ENCODE data around the gene CANT1. TPM values are rescaled to one million over a fixed set of nuclear protein-coding genes. Genes with fewer than 3 reads are reported as not detected.

CANT1 gene
- total RNA-seq, 3 donors from 2014 or later, result 26.1 to 48.1 (median 41.0) TPM

DNA sequence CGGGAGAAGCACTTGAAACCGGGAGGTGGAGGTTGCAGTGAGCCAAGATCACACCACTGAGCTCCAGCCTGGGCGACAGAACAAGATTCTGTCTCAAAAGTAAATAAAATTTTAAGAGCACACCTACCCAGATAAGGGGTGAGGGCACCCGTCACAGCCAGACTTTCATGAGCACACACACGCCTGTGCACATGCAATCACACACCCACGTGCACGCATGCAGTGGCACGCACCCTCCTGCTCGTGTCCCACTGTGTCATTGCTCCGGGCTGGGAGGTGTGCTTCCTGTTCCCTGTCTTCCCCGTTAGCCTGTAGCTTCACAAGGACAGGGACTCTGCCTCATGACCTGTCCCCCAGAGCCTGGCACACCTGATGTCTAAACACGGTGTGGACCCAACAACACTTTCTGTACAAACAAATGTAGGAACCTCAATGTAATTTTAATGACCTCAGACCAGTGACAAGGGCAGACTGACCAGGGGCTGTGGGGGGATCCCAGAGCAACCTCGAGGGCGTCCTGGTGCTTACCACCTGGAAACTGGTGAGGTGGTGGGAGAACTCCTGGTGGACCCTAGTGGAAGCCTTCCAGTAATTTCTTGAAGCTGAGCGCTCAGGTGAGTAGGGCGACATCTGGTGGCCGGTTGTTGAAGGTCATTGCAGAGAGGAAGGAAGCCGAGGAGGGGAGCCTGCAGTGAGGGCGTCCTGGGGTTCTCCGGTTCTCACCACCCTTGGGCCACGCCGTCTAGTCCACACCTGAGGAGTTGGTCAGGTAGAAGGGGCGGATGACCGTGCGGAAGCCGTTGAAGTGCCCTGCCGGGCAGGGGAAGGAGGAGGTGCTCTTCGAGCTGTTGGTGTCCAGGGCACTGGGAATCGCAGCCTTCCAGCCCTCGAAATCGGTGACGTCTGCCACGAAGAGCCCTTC lies 38.5 kb downstream of the CANT1 start:
- H3K4me1 ChIP-seq, result peaks cover 0 to 3% of the 10 kb centered on the region in 2 donors
- no peaks in the 10 kb centered on the region for H3K27me3 ChIP-seq
- TF ChIP-seq, protein P1, sequence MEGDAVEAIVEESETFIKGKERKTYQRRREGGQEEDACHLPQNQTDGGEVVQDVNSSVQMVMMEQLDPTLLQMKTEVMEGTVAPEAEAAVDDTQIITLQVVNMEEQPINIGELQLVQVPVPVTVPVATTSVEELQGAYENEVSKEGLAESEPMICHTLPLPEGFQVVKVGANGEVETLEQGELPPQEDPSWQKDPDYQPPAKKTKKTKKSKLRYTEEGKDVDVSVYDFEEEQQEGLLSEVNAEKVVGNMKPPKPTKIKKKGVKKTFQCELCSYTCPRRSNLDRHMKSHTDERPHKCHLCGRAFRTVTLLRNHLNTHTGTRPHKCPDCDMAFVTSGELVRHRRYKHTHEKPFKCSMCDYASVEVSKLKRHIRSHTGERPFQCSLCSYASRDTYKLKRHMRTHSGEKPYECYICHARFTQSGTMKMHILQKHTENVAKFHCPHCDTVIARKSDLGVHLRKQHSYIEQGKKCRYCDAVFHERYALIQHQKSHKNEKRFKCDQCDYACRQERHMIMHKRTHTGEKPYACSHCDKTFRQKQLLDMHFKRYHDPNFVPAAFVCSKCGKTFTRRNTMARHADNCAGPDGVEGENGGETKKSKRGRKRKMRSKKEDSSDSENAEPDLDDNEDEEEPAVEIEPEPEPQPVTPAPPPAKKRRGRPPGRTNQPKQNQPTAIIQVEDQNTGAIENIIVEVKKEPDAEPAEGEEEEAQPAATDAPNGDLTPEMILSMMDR (IDR thresholded peaks at IDR 0.05), result peak; percentile 81 to 91 (median 83)
- TF ChIP-seq POLR2AphosphoS5 (IDR thresholded peaks at IDR 0.05), result peak in 1 of 3 donors; percentile 30
- no peak for TF ChIP-seq POLR2A (IDR thresholded peaks at IDR 0.05)
- H3K36me3 ChIP-seq, result no peaks in the 10 kb centered on the region
- intact Hi-C loops (cut with DNase I; ENCODE audit: low total_unique reads), result loop anchor here (10.0 kb wide), 1 partner anchor 106 kb away; no protein-coding TSS in a partner anchor
- peak overlapping the region in 1 of 2 donors; percentile 76 for H3K27ac ChIP-seq
- H3K4me3 ChIP-seq, result peak overlapping the region in 1 of 3 donors; percentile 27
- H3K9me3 ChIP-seq, result no peaks in the 10 kb centered on the region
- peak; percentile 60 to 79 for DNase-seq (ENCODE audit: low spot score in 2 of 2)

DNA sequence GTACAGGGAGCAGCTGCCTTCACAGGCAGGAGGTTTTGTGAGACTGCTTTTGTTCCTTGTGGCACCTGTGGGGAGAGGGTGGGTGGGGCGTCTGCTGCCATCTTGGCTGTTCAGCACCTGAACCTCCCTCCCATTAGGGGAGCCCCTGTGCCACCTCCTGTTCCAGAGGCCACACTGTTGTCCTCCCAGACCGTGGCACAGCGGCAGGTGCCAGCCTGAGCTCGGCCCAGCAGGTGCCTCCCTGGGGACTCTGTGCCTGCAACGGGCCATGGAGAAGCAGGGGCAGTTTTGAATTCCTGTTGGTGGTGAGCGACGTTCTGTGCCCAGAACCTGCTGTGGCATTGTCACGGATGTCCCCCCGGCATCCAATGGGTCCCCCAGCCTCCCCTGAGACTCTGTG lies 39.7 kb downstream of the CANT1 start:
- Histone ChIP-seq H3K4me1 (peaks cover 0 to 3% of the 10 kb centered on the region in 2 donors), H3K36me3 (no peaks in the 10 kb centered on the region), H3K27ac (no peak overlapping the region), H3K27me3 (no peaks in the 10 kb centered on the region), H3K4me3 (no peak overlapping the region), H3K9me3 (no peaks in the 10 kb centered on the region)
- TF ChIP-seq POLR2AphosphoS5 (IDR thresholded peaks at IDR 0.05) (no peak), POLR2A (IDR thresholded peaks at IDR 0.05) (no peak)
- TF ChIP-seq, protein P1 (IDR thresholded peaks at IDR 0.05), result no peak
- intact Hi-C loops (cut with DNase I; ENCODE audit: low total_unique reads), result loop anchor here (10.0 kb wide), 1 partner anchor 105 kb away; no protein-coding TSS in a partner anchor
- DNase-seq (ENCODE audit: low spot score in 2 of 2), result no peak

GRCh38 chr17:78967782-78968362 lies 41.7 kb downstream of the CANT1 start:
- H3K36me3 ChIP-seq, result no peaks in the 10 kb centered on the region
- intact Hi-C loops (cut with DNase I; ENCODE audit: low total_unique reads), result no loop called here
- TF ChIP-seq, protein P1 (IDR thresholded peaks at IDR 0.05), result no peak
- TF ChIP-seq POLR2A (IDR thresholded peaks at IDR 0.05), result no peak
- H3K4me1 ChIP-seq, result peaks cover 0 to 3% of the 10 kb centered on the region in 2 donors
- DNase-seq (ENCODE audit: low spot score in 2 of 2), result no peak
- no peaks in the 10 kb centered on the region for H3K27me3 ChIP-seq
- no peaks in the 10 kb centered on the region for H3K9me3 ChIP-seq
- no peak overlapping the region for H3K4me3 ChIP-seq
- no peak overlapping the region for H3K27ac ChIP-seq

- intact Hi-C loops (cut with DNase I; ENCODE audit: low total_unique reads), result no loop called here
- Histone ChIP-seq H3K27me3 (no peaks in the 10 kb centered on the region), H3K9me3 (no peaks in the 10 kb centered on the region), H3K4me3 (no peak overlapping the region), H3K27ac (no peak overlapping the region), H3K36me3 (no peaks in the 10 kb centered on the region), H3K4me1 (peaks cover 0 to 3% of the 10 kb centered on the region in 2 donors)
- no peak for TF ChIP-seq POLR2A (IDR thresholded peaks at IDR 0.05)
- no peak for TF ChIP-seq POLR2AphosphoS5 (IDR thresholded peaks at IDR 0.05)
- TF ChIP-seq, protein P1 (IDR thresholded peaks at IDR 0.05), result no peak
- DNase-seq (ENCODE audit: low spot score in 2 of 2), result no peak
These were observed 42.5 kb downstream of the CANT1 start for GRCh38 chr17:78966910-78967600.

Measured in breast epithelium (tissue), 4 donors.